A673 (cell line): ENCODE measurements around the gene MRPL38.

ENCODE experiments used
- CTCF ChIP-seq: fragments of 300-800, 200-600 bp; sonication (generic); conservative IDR thresholded peaks from 2 replicates; pipeline ENCODE4 v1.5.1; 2017; ENCODE audit warnings: low read depth, mild to moderate bottlenecking, antibody characterized with exemption, low read length, moderate library complexity, mixed read lengths
- EZH2 ChIP-seq: fragments of 200-600 bp; sonication (generic); IDR thresholded peaks from 2 replicates; pipeline ENCODE4 v1.6.1; 2017; ENCODE audit warnings: borderline replicate concordance, low read depth, mild to moderate bottlenecking, mixed read lengths, antibody characterized with exemption, low read length; ENCODE audit not compliant: poor library complexity, severe bottlenecking

- TF ChIP-seq EZH2, result no peak
- no peak for TF ChIP-seq CTCF
Observed at GRCh38 chr17:75943491-75943890, 38.8 kb upstream of the MRPL38 start.
